ENCODE results near the gene SASH3.
A peak's percentile ranks its signal among the peaks of the same experiment; 100 is the strongest.

SASH3 gene

DNA sequence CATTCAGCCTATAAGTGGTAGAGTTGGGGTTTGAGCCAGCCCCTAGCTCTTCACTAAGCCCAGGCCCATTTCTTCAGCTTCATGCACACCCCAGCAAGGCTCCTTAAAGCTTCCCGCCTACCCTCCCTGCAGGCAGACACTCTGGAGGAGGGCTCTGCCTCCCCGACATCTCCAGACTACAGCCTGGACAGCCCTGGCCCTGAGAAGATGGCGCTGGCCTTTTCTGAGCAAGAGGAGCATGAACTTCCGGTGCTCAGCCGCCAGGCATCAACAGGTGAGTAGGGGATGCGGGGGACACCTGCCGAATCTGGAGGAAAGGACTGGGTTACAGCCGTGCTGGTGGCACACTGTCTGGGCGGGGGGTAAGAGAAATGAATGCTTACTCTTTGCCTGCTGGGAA lies 11.1 kb downstream of the SASH3 start:
- DNase-seq (ENCODE audit: insufficient read length, low spot score) (no peak), FAIRE-seq (no peak)
- no peak for TF ChIP-seq POLR2A (IDR thresholded peaks at IDR 0.05; ENCODE audit: low read depth, low read length)
- TF ChIP-seq PAX5 (IDR thresholded peaks at IDR 0.05; ENCODE audit: insufficient read depth, low read length, severe bottlenecking), result no peak
- TF ChIP-seq POLR2AphosphoS5 (IDR thresholded peaks at IDR 0.05; ENCODE audit: low read depth, low read length), result no peak
- TF ChIP-seq POU2F2 (IDR thresholded peaks at IDR 0.05; ENCODE audit: low read depth, low read length), result no peak

DNA sequence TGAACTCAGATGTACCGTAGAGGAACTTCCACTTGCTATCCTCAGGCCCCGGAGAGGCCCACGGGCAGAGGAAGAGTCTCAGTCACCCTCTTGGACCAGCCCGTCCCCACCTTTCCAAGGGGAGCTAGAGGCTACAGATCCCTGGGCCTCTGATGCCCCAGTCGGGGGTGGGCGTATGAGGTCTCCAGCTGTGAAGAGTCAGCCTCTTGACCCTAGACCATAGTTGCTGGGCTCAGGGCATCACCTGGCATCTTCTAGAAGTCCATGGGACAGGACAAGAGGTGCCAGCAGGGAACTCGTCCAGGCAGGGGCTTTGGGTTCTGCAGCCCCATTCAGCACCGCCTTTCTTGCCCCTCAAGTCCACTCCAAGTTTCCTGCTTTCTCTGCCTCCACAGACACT lies 11.6 kb downstream of the SASH3 start:
- DNase-seq (ENCODE audit: insufficient read length, low spot score), result no peak
- TF ChIP-seq PAX5 (IDR thresholded peaks at IDR 0.05; ENCODE audit: insufficient read depth, low read length, severe bottlenecking), result no peak
- no peak for TF ChIP-seq POU2F2 (IDR thresholded peaks at IDR 0.05; ENCODE audit: low read depth, low read length)
- no peak for TF ChIP-seq POLR2AphosphoS5 (IDR thresholded peaks at IDR 0.05; ENCODE audit: low read depth, low read length)
- TF ChIP-seq POLR2A (IDR thresholded peaks at IDR 0.05; ENCODE audit: low read depth, low read length), result no peak
- no peak for TF ChIP-seq SPI1 (IDR thresholded peaks at IDR 0.05; ENCODE audit: low read depth, low read length)
- TF ChIP-seq TAF1 (IDR thresholded peaks at IDR 0.05; ENCODE audit: low read depth, low read length), result no peak
- FAIRE-seq, result peak; percentile 56

DNA sequence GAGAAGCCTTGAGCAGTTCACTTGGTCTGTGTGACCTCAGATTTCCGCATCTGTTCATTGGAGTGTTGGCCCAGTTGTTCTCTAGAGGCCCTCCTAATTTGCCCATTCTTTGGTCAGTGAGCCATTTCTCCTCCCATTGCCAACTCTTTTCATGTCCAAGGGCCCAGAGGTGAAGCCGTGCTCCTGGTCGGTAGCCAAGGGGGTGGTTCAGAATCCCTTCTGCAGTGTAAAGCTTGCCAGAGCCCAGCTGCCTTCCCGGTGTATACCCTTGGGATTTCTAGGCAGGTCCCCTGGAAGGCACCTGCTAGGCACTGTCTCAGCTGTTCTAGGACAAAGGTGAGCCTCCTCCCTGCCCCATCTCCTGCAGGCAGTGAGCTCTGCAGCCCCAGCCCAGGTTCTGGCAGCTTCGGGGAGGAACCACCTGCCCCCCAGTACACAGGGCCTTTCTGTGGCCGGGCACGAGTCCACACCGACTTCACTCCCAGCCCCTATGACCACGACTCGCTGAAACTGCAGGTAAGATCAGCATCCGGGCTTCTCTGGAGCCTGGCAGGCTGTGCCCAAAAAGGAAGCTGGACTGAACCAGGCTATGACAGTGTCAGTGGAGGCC lies 12.3 kb downstream of the SASH3 start:
- no peak for FAIRE-seq
- DNase-seq (ENCODE audit: insufficient read length, low spot score), result no peak
- TF ChIP-seq POU2F2 (IDR thresholded peaks at IDR 0.05; ENCODE audit: low read depth, low read length) (no peak), PAX5 (IDR thresholded peaks at IDR 0.05; ENCODE audit: insufficient read depth, low read length, severe bottlenecking) (no peak), POLR2AphosphoS5 (IDR thresholded peaks at IDR 0.05; ENCODE audit: low read depth, low read length) (no peak), SPI1 (IDR thresholded peaks at IDR 0.05; ENCODE audit: low read depth, low read length) (no peak), TAF1 (IDR thresholded peaks at IDR 0.05; ENCODE audit: low read depth, low read length) (no peak), POLR2A (IDR thresholded peaks at IDR 0.05; ENCODE audit: low read depth, low read length) (no peak)

DNA sequence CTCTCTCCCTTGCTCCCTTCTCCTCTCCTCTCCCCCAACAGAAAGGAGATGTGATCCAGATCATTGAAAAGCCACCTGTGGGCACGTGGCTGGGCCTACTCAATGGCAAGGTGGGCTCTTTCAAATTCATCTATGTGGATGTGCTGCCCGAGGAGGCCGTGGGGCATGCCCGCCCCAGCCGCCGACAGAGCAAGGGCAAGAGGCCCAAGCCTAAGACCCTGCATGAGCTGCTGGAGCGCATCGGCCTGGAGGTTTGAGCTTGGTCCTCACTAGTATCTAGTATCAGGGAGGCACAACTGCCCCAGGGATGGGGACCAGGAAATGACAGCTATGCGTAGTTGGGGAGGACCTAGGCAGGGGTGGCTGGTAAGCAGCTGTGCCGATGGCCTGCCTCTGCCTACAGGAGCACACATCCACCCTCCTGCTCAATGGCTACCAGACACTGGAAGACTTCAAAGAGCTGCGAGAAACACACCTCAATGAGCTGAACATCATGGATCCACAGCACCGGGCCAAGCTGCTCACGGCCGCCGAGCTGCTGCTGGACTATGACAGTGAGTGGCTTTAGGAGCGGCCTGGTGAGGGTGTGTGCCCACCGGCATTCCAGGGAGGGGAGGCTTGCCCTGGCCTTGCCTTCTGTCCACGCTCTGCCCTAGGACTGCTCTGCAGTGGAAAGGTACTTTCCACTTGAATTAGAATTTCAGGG lies 13.0 kb downstream of the SASH3 start:
- no peak for DNase-seq (ENCODE audit: insufficient read length, low spot score)

DNA sequence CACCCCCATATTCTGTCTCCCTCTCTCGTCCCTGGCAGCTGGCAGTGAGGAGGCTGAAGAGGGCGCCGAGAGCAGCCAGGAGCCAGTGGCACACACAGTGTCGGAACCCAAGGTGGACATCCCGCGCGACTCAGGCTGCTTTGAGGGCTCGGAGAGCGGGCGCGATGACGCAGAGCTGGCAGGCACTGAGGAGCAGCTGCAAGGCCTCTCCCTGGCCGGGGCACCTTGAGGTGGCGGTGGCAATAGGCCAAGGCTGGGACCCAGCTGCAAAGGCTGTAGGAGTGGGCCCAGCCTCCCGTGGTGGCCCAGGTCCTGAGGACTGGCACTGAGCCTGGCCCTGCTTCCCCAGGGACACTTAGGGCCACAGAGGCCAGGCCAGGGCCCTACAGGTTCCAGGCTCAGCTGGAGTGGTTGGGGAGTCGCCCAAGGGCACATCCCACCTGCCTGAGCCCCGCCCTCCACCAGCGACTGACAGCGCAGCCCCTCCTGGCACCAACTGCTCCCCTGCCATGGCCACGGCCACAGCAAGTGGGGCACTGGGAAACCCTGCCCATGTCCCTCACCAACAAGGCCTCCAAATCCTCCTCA lies 13.9 kb downstream of the SASH3 start:
- TF ChIP-seq POLR2A (IDR thresholded peaks at IDR 0.05; ENCODE audit: low read depth, low read length) (no peak), SPI1 (IDR thresholded peaks at IDR 0.05; ENCODE audit: low read depth, low read length) (no peak), PAX5 (IDR thresholded peaks at IDR 0.05; ENCODE audit: insufficient read depth, low read length, severe bottlenecking) (no peak), TAF1 (IDR thresholded peaks at IDR 0.05; ENCODE audit: low read depth, low read length) (no peak), POU2F2 (IDR thresholded peaks at IDR 0.05; ENCODE audit: low read depth, low read length) (no peak), POLR2AphosphoS5 (IDR thresholded peaks at IDR 0.05; ENCODE audit: low read depth, low read length) (no peak; the same call in 1 of the 2 replicates)
- DNase-seq (ENCODE audit: insufficient read length, low spot score) (no peak), FAIRE-seq (no peak)

More for the DNA sequence above, 13.0 kb downstream of the SASH3 start:
- TF ChIP-seq TAF1 (IDR thresholded peaks at IDR 0.05; ENCODE audit: low read depth, low read length) (no peak), POU2F2 (IDR thresholded peaks at IDR 0.05; ENCODE audit: low read depth, low read length) (no peak), POLR2AphosphoS5 (IDR thresholded peaks at IDR 0.05; ENCODE audit: low read depth, low read length) (no peak), PAX5 (IDR thresholded peaks at IDR 0.05; ENCODE audit: insufficient read depth, low read length, severe bottlenecking) (no peak), SPI1 (IDR thresholded peaks at IDR 0.05; ENCODE audit: low read depth, low read length) (no peak), POLR2A (IDR thresholded peaks at IDR 0.05; ENCODE audit: low read depth, low read length) (no peak)
- no peak for FAIRE-seq

DNA sequence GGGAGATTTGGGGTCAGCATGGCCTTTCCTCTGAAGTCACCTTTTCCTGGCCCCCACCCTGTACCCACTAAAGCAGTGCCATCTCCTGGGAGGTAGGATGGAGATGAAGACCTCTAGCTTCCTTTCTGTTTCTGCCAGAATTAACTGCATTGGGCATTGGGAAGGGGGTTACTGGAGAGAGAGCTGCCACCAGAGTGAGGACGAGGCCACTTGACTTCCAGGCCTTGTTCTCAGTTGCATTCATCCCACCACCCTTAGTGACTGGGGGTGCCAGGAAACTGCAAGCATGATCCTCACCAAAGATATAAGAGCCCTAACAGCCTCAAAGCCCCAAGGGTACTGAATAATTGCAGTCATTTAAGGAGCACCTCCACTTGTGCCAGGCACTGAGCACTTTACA lies 15.8 kb downstream of the SASH3 start:
- FAIRE-seq (no peak), DNase-seq (ENCODE audit: insufficient read length, low spot score) (no peak)
- no peak for TF ChIP-seq PAX5 (IDR thresholded peaks at IDR 0.05; ENCODE audit: insufficient read depth, low read length, severe bottlenecking)
- no peak for TF ChIP-seq SPI1 (IDR thresholded peaks at IDR 0.05; ENCODE audit: low read depth, low read length)
- TF ChIP-seq TAF1 (IDR thresholded peaks at IDR 0.05; ENCODE audit: low read depth, low read length), result no peak
- no peak; the same call in 1 of the 2 replicates for TF ChIP-seq POLR2AphosphoS5 (IDR thresholded peaks at IDR 0.05; ENCODE audit: low read depth, low read length)
- no peak for TF ChIP-seq POLR2A (IDR thresholded peaks at IDR 0.05; ENCODE audit: low read depth, low read length)
- no peak for TF ChIP-seq POU2F2 (IDR thresholded peaks at IDR 0.05; ENCODE audit: low read depth, low read length)

DNA sequence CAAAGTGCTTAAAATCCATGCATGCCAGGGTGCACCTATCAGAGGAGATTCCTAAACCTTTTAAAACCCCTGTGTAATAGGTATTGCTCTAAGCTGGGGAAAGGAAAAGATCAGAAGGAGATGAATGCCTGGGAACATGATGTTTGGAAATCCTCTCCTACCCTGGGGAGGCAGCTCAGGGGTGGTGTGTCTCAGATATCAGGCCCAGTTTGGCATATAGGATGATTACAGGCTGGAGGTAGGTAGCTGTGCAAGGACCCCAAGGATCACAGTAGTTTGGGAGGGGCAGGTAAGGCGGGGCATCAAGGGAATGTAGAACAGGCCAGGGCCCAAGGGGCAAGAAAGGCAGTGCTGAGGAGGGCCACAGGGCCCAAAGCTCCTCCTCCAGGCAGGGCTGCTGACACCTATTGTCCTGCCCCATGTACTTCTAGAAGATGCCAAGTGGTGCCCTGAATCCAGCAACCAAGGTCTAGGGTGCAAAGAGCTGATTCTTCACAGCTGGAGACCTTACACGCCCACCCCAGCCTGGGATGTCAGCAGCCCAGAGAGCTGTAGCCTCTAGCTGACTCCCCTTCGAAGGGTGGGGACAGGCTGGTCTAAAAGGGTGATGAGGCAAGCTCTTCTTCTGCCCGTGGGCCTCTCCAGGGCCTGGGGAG lies 17.6 kb downstream of the SASH3 start:
- DNase-seq (ENCODE audit: insufficient read length, low spot score) (no peak), FAIRE-seq (peak; percentile 80)
- TF ChIP-seq POU2F2 (IDR thresholded peaks at IDR 0.05; ENCODE audit: low read depth, low read length), result no peak
- TF ChIP-seq SPI1 (IDR thresholded peaks at IDR 0.05; ENCODE audit: low read depth, low read length), result no peak
- TF ChIP-seq POLR2A (IDR thresholded peaks at IDR 0.05; ENCODE audit: low read depth, low read length), result no peak
- TF ChIP-seq POLR2AphosphoS5 (IDR thresholded peaks at IDR 0.05; ENCODE audit: low read depth, low read length), result peak; percentile 82; the same call in 1 of the 2 replicates
- no peak for TF ChIP-seq PAX5 (IDR thresholded peaks at IDR 0.05; ENCODE audit: insufficient read depth, low read length, severe bottlenecking)
- no peak for TF ChIP-seq TAF1 (IDR thresholded peaks at IDR 0.05; ENCODE audit: low read depth, low read length)

DNA sequence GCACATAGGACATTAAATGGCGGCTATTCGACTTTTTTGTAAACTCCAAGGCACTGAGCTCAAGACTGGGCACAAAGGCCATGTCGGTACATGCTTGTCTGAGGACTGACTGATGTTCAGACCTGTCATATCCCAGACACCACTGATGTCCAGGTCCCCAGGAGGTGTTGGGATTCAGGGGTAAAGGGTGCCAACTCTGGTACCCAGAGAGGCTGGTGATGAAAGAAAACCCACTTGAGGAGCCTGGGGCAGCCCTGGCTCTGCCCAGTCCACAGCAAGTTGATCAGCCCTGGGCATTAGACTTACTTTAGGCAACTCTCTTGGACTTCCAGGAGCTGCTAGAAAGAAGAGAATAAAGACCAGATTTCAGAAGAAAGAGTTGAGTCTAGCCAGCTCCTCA lies 18.7 kb downstream of the SASH3 start:
- TF ChIP-seq SPI1 (IDR thresholded peaks at IDR 0.05; ENCODE audit: low read depth, low read length), result no peak
- TF ChIP-seq POLR2AphosphoS5 (IDR thresholded peaks at IDR 0.05; ENCODE audit: low read depth, low read length), result no peak
- no peak; the same call in 1 of the 2 replicates for TF ChIP-seq POLR2A (IDR thresholded peaks at IDR 0.05; ENCODE audit: low read depth, low read length)
- TF ChIP-seq POU2F2 (IDR thresholded peaks at IDR 0.05; ENCODE audit: low read depth, low read length), result no peak
- no peak for TF ChIP-seq PAX5 (IDR thresholded peaks at IDR 0.05; ENCODE audit: insufficient read depth, low read length, severe bottlenecking)
- no peak for TF ChIP-seq TAF1 (IDR thresholded peaks at IDR 0.05; ENCODE audit: low read depth, low read length)
- FAIRE-seq (no peak), DNase-seq (ENCODE audit: insufficient read length, low spot score) (no peak)

DNA sequence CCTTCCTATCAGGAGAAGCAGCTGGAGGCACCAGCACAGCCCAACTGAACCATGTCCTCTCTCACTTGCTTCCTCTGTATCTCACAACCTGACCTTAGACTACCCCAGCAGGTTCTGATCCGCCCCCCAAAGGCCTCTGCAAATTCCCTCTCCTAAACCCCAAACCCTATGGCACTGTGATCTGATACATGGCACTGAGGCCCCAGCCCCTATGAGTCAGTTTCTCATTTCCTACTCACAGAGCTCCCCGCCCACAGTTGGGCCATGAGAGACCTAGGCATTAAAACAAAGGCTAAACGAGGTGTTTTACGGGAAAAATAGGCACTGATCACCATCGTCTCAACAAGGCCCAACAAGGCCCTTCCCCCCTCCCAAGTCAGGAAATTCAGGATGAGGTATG lies 19.1 kb downstream of the SASH3 start:
- TF ChIP-seq SPI1 (IDR thresholded peaks at IDR 0.05; ENCODE audit: low read depth, low read length), result no peak
- TF ChIP-seq POLR2A (IDR thresholded peaks at IDR 0.05; ENCODE audit: low read depth, low read length), result no peak; the same call in 1 of the 2 replicates
- no peak for TF ChIP-seq PAX5 (IDR thresholded peaks at IDR 0.05; ENCODE audit: insufficient read depth, low read length, severe bottlenecking)
- no peak for TF ChIP-seq POLR2AphosphoS5 (IDR thresholded peaks at IDR 0.05; ENCODE audit: low read depth, low read length)
- no peak for TF ChIP-seq TAF1 (IDR thresholded peaks at IDR 0.05; ENCODE audit: low read depth, low read length)
- TF ChIP-seq POU2F2 (IDR thresholded peaks at IDR 0.05; ENCODE audit: low read depth, low read length), result no peak
- DNase-seq (ENCODE audit: insufficient read length, low spot score) (no peak), FAIRE-seq (no peak)
